ENCODE measurements around the gene UBE2G1. TPM values are rescaled to one million over a fixed set of nuclear protein-coding genes. Genes with fewer than 3 reads are reported as not detected.
A peak's percentile ranks its signal among the peaks of the same experiment; 100 is the strongest.

UBE2G1 gene
- polyA plus RNA-seq, 1 donor (not counting 4 experiments of a cell fraction or from before 2014, with no cell fraction given) = 86.2 TPM

- Histone ChIP-seq H3K27ac (ENCODE audit: control insufficient read depth, insufficient read depth, low read length) (peak overlapping the region; percentile 80), H3K4me3 (ENCODE audit: control insufficient read depth in 2 of 3, extremely low read depth in 1 of 3, insufficient read depth in 2 of 3, low read depth in 1 of 3, low read length in 3 of 3) (no peak overlapping the region), H3K9me1 (ENCODE audit: control insufficient read depth, extremely low read depth, insufficient read depth, low read length) (peaks cover 4% of the 10 kb centered on the region), H2AFZ (ENCODE audit: control insufficient read depth, low read length) (no peak overlapping the region), H3K9ac (ENCODE audit: control insufficient read depth, extremely low read depth, insufficient read depth, low read length) (peak overlapping the region; percentile 57), H3K36me3 (ENCODE audit: control insufficient read depth in 2 of 2, extremely low read depth in 1 of 2, insufficient read depth in 2 of 2, low read length in 2 of 2) (peaks cover 0 to 1% of the 10 kb centered on the region in 2 experiments), H3K27me3 (ENCODE audit: control insufficient read depth, extremely low read depth, insufficient read depth, low read length) (no peaks in the 10 kb centered on the region), H3K4me2 (ENCODE audit: control insufficient read depth, extremely low read depth, insufficient read depth, low read depth, low read length) (peak overlapping the region; percentile 82), H3K9me3 (ENCODE audit: control insufficient read depth, low read depth, low read length) (no peaks in the 10 kb centered on the region), H3K4me1 (ENCODE audit: control insufficient read depth, extremely low read depth, insufficient read depth, low read length) (peaks cover 56% of the 10 kb centered on the region), H4K20me1 (ENCODE audit: control insufficient read depth, extremely low read depth, insufficient read depth, low read length) (peaks cover 8% of the 10 kb centered on the region), H3K79me2 (ENCODE audit: control insufficient read depth, insufficient read depth, low read length) (peaks cover 93% of the 10 kb centered on the region)
- peak; percentile 23 for FAIRE-seq
- no peak for DNase-seq (ENCODE audit: low read depth, low spot score)
- dilution Hi-C loops (cut with MboI; ENCODE audit: extremely low pct_ligation_motif_present, low sequenced_read_pairs) = loop anchor here (25.0 kb wide), 1 partner anchor 95 kb away; no protein-coding TSS in a partner anchor
- no peak for TF ChIP-seq EZH2 (IDR thresholded peaks at IDR 0.05; ENCODE audit: low read length)
- TF ChIP-seq CTCF (optimal IDR thresholded peaks at IDR 0.05 in 1 of 3, IDR thresholded peaks at IDR 0.05 in 1 of 3, conservative IDR thresholded peaks at IDR 0.05 in 1 of 3; ENCODE audit: extremely low read depth in 1 of 3, insufficient read depth in 2 of 3, low read length in 3 of 3) = no peak
Measured at GRCh38 chr17:4317610-4318009, 48.9 kb downstream of the UBE2G1 start.

GRCh38 chr17:4316648-4317047 lies 49.8 kb downstream of the UBE2G1 start:
- Histone ChIP-seq H3K9me1 (ENCODE audit: control insufficient read depth, extremely low read depth, insufficient read depth, low read length) (peaks cover 4% of the 10 kb centered on the region), H3K4me3 (ENCODE audit: control insufficient read depth in 2 of 3, extremely low read depth in 1 of 3, insufficient read depth in 2 of 3, low read depth in 1 of 3, low read length in 3 of 3) (no peak overlapping the region), H3K9me3 (ENCODE audit: control insufficient read depth, low read depth, low read length) (no peaks in the 10 kb centered on the region), H3K36me3 (ENCODE audit: control insufficient read depth in 2 of 2, extremely low read depth in 1 of 2, insufficient read depth in 2 of 2, low read length in 2 of 2) (no peaks in the 10 kb centered on the region), H3K27ac (ENCODE audit: control insufficient read depth, insufficient read depth, low read length) (no peak overlapping the region), H4K20me1 (ENCODE audit: control insufficient read depth, extremely low read depth, insufficient read depth, low read length) (peaks cover 9% of the 10 kb centered on the region), H2AFZ (ENCODE audit: control insufficient read depth, low read length) (no peak overlapping the region), H3K79me2 (ENCODE audit: control insufficient read depth, insufficient read depth, low read length) (peaks cover 91% of the 10 kb centered on the region), H3K9ac (ENCODE audit: control insufficient read depth, extremely low read depth, insufficient read depth, low read length) (no peak overlapping the region), H3K4me1 (ENCODE audit: control insufficient read depth, extremely low read depth, insufficient read depth, low read length) (peaks cover 56% of the 10 kb centered on the region), H3K4me2 (ENCODE audit: control insufficient read depth, extremely low read depth, insufficient read depth, low read depth, low read length) (no peak overlapping the region), H3K27me3 (ENCODE audit: control insufficient read depth, extremely low read depth, insufficient read depth, low read length) (no peaks in the 10 kb centered on the region)
- FAIRE-seq (no peak), DNase-seq (ENCODE audit: low read depth, low spot score) (no peak)
- dilution Hi-C loops (cut with MboI; ENCODE audit: extremely low pct_ligation_motif_present, low sequenced_read_pairs) = loop anchor here (25.0 kb wide), 1 partner anchor 96 kb away; no protein-coding TSS in a partner anchor
- TF ChIP-seq EZH2 (IDR thresholded peaks at IDR 0.05; ENCODE audit: low read length) = no peak
- TF ChIP-seq CTCF (optimal IDR thresholded peaks at IDR 0.05 in 1 of 3, IDR thresholded peaks at IDR 0.05 in 1 of 3, conservative IDR thresholded peaks at IDR 0.05 in 1 of 3; ENCODE audit: extremely low read depth in 1 of 3, insufficient read depth in 2 of 3, low read length in 3 of 3) = no peak
